HG03135 (cell line): ENCODE data around the gene THOP1.

ENCODE experiments used
- ATAC-seq: cut with Tn5 transposase; IDR thresholded peaks from one replicate; pipeline ENCODE4 v1.9.1; 2021; ENCODE audit warnings: mild to moderate bottlenecking, moderate library complexity; ENCODE audit not compliant: unreplicated experiment

The THOP1 gene

DNA sequence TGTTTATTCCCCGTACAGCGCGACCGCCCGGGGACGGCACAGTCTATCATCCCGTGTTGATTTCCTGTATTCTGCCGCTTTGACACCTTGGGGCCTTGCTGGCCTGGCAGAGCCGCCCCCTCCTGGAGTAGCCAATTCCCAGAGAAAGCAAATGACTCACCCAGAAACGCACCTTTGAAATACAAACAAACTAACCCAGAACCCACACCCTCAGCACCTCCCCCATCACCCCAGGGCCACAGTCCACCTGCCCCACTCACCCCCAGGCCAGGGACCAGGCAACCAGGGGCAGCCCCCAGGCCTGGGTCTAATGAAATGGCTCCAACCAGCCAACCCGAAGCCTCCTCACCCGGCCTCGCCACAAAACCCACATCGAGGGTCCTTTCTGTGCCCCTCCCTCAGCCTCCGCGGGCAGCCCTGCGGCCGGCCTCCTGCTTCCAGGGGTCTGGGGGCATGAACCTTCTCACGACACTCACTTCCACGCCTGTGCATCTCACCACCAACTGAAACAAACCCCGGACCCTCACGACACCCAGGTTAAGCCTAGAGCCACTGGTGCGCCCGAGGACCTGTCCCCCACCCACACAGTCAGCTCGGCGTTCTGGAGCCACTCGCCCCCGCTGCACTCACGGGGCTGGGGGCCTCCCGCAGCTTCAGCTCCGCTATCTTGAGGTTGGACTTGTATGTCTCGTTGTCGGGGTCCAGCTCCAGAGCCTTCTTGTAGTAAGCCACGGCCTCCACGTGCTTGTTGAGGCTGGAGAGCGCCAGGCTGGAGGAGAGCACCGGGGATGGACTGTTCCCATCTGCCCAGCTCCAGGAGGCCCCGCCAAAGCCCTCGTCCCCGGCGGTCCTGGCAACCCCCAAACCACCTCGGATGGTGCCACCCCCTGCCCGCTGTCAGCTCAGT lies 23.2 kb upstream of the THOP1 start:
- ATAC-seq, result no peak

DNA sequence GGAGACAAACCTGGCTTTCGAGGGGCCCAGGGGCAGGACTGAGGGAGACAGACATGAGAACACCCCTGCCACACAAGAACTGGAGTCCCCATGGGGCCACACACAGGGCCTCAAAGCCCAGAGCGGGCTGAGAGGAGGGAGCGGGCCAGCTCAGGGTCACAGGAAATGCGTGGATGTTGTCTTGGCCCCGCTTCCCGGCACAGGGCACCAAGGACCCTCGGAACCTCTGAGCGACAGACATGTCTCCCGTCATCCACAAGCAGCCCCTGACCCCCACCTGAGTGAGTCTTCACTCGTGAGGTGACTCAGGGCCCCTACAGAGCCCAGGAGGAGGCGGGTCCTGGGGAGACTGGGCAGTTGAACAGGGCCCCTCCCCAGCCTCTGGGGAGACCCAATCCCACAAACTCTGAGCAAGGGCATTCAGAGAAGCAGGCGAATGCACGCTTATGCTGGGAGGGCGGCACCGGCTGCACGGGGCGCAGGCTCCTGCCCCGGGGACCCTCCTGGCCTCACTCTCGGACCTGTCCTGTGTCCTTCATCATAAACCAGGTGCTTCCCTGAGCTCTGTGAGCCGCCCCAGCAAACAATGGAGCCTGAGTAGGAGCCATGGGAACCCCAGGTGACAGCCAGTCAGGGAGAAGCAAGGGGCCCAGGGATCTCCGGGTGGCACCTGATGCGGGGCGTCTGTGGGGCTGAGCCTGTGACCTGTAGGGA lies 22.4 kb upstream of the THOP1 start:
- no peak for ATAC-seq

DNA sequence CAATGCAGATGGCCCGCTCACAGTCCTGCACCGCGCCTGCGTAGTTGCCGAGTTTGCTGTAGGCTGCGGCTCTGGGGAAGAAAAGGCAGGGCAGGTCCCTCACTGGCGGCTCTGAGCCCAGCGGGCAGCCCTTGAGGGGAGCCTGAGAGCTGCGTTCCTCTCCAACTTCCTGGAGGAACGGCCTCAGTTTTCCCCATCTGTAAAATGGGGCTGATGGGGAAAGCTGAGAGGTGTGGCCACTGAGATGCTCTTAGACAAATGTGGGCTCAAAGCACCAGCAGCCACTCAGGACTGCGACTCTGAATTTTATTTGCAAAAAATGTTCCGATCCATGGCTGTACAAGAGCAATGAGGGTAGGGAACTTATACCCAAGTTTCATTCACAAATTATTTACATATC lies 21.6 kb upstream of the THOP1 start:
- ATAC-seq, result no peak

DNA sequence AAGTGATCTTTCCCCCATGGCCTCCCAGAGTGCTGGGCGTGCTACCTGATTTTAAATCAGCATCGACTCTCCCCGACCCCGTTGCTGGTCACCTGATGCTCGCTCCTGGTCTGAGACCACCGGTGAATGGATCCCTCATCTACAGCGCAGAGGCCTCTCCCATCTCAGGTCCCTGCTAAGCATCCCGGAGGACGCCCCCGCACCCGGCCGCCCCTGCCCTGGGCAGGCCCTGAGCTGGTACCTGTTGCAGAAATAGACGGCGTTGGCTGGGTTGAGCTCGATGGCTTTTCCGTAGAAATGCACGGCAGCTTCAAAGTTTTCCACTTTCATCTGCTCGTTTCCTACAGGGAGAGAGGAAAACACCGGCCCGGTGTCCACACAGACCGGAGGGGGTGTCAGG lies 20.4 kb upstream of the THOP1 start:
- no peak for ATAC-seq

DNA sequence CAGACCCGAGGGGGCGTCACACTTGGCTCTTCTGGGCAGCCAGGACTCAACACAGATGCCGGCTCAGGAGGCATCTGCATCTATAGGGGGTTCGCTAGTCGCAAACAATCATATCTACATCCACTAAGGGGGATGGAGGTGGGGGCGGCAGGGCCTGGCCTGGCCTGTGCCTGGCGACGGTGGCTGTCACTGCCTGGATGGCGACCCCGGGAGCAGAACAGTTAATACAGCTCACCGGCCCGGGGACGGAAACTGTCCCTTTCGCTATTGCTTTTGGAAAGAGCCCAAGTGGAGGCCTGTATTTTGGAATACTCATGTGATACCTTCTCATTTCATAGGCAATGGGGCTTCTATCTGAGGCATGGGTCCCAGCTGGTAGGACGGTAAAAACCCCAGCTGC lies 19.9 kb upstream of the THOP1 start:
- no peak for ATAC-seq

DNA sequence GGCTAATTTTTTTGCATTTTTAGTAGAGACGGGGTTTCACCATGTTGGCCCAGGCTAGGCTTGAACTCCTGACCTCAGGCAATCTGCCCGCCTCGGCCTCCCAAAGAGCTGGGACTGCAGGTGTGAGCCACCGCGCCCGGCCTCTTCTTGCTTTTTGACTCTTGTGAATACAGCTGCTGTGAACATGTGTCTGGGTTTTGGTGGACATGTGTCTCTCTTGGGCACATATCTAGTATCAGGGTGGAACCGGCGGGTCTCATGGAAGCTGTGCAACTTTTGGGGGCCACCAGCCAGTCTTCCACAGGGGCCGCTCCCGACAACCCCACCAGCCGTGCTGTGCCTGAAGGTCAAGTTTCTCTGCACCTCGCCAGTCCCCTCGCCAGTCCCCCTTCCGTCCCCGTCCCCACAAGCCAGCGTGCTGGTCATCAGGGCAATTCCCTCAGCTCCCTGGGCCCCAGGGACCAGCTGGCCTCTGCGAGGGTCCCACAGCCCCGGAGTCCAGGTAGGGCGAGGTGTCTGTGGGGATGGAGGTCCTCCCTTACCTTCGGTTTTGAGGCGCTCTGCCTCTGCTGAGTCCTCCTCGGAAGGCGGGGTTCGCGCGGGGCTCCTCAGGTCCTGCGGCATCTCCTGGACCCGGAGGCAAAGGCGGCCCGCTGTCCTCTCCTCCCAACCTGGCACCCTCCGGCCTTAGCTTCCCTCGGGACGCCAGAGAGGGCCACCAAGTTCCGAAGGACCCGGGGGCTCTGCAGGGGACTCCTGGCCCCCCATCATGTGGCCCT lies 18.5 kb upstream of the THOP1 start:
- no peak for ATAC-seq

DNA sequence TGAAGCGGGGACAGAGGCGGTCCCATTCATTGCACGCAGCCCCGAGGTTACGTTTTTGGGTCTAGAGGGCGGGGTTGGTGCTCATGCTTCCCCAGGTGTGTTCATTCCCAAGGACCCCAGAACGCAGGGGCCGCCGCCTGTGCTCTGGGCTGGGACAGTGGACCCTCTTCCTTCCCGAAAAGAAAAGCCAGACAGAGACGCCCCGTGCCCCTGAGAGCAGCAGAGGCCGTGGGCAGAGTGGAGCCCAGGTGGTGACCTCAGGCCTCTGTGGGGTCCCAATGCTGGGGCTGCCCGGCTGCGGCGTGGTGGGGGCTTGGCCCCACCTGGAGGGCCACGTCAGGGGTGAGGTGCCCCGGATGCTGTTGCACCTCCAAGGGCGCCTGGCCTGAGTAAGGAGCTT lies 17.6 kb upstream of the THOP1 start:
- ATAC-seq, result no peak

DNA sequence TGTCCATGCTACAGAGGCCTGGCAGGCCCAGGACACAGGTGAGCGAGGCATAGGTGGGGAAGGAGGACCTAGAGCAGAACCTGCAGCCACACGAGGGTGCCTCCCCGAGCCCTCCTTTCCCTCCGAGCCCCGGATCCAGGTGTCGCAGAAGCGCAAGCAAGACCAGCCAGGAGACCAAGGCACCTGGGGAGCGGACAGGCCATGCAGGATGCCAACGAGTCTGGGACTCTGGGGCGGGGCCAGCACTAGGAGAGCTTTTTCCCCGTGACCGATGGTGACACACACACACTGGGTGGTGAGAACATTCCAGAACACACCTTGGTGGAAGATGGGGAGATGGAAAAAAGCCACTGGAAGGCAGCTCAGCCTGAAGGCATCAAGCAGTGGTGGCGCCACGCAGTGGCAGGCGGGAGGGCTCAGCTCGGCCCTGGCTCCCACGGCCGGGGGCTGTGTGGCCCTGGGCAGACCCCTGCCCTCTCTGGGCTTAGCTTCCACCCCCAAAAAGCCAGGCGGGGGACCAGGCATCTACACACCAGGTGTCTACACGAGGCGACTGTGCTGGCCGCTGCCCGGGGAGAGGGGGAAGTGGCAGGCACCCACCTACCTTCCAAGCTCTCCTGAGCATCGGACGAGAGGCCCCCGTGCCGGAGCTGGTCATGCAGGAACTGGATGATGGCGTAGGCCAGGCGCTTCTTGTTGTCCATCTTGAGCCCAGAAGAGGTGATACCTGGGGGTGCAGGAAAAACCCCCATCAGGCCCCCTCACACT lies 16.8 kb upstream of the THOP1 start:
- ATAC-seq, result no peak

DNA sequence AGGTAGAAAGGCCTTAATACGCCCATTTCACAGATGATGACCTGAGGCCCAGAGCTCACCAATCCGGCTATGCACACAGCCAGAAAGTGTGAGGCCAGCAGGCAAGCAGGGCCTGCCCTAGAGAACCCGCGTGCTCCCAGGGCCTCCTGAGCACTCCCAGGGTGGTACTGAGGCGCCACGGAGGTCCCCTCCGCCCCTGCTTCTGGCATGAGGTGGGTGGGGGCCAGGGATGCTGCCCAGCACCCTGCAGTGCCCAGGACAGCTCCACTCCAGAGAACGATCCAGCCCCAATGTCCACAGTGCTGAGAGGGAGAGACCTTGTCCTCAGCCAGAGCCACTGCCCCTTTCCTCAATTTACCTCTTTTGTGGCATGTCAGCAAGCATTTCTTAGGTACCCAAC lies 16.1 kb upstream of the THOP1 start:
- no peak for ATAC-seq

DNA sequence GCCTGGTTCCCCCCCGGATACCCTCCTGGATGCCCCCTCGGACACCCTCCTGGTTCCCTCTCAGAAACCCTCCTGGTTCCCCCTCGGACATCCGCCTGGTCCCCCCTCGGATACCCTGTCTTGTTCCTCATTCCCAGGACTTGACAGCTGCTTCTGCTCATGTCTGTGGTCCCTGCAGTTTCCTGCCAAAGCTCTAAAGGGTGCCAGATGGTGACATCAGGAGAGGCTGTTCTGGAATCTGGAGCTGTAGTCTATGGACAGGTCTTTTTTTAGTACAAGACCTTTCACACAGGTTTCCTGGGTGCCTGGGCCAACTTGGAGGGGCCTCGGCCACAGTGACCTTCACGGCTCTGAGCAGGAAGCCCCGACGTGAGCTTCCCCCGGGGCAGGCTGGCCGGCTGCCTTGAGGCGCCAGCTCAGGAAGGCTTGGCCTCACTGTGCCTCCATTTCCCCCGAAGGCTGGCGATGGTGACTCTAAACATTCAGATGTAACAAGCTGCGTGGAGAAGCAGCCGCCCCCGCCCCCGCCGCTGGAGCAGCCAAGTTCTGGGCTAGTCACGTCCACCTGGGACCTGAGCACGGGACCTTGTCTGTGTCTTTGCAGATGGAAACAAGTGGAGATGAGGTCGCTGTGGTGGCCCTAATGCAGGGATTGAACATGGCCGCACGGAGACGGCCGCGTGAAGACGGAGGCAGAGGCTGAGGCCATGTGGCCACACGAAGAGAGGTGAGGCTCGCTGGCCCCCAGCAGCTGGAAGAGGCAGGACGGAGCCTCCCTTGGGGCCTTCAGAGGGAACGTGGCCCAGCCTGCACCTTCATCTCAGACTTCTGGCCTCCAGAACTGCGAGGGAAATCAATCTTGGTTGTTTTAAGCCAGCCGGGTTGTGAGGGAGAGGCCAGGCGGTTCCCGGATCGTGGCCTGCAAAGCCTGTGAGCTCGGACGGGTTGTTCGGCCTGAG lies 15.0 kb upstream of the THOP1 start:
- no peak for ATAC-seq

DNA sequence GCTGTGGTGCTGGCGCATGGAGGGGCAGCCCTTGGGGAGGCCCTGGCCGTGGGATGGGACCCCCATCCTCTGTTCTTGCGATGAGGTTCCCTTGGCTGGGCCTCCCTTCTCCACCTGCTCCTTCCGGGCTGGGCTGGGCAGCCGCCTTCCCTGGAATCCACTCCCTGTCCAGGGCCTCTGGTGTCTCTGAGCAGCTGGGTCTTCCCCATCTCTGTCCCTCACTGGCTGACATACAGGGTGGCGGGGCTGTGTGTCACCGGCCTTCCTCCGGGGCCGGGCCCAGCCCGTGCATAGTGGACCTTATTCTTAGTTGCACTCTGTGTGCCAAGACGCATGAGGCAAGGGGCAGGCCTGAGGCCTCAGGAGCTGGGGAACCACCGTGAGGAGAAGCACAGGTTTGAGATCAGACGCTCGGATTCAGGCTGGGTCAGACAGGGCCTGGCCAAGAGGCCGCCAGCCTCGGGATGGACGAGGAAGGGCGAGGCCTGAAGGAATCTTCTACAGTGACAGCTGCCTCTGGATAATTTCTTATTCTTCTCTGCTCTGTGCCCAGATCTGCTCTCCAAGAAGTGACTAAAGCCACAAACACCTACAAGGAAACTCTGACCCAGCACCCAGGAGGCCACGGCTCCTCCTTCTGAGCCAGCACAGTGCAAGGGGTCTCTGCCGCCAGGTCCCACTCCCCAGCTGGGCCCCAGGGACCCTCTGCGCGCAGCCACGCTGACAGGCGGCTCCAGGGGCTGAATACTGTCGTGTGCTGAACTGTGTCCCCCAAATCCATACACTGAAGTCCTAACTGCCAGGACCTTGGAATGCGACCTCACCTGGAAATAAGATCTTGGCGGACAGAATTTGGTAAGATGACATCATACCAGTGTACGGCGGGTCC lies 13.3 kb upstream of the THOP1 start:
- no peak for ATAC-seq

DNA sequence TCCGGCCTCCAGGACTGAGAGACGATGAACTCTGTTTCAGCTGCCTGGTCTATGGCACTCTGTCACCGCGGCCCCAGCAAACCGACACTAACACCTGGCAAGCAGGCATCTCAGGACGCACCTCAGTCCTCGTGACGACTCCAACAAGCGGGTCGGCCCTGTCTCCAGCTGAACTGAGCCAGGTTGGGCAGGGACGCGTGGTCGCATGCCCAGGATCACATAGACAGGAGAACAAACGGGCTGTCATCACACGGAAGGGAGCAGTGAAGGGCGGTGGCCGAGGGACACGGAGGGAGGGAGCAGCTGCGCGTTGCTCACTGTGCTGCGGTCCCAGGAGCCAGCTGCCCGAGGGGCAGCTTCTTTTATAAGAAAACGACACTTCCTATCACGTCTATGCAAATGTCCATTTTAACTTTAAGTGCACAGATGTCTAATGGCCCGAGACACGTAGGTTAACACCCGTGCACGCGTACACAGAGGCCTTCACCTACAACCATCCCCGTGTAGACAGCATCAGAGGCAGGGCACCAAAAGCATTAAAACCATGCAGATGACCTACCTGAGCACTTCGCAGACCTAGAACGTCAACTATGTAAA lies 11.1 kb upstream of the THOP1 start:
- ATAC-seq, result no peak

DNA sequence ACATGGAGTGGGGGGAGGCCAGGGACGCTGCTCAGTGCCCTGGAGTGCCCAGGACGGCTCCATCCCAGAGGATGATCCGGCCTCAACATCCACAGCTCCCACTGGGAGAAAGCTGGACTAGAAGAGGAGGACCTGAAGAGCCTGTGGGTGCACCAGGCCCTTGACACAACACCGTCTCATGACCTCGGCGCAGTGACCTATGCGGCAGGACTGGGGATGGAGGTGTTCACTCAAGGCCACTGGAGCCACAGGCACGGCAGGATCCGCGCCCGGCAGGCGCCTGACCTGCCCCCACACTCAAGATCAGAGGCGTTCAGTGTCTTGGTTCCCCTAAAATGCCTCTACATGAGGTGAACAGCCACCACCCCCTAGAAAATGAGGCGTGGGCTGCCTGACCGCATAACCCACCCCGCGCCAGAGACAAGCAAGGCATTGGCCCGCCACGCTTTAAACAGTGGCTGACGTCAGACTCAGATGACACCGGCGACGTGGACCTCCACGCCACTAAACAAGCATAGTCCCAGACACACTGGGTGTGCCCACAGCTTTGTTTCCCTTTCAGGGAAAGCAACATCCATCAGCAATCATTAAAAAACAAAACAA lies 10.2 kb upstream of the THOP1 start:
- ATAC-seq, result no peak

DNA sequence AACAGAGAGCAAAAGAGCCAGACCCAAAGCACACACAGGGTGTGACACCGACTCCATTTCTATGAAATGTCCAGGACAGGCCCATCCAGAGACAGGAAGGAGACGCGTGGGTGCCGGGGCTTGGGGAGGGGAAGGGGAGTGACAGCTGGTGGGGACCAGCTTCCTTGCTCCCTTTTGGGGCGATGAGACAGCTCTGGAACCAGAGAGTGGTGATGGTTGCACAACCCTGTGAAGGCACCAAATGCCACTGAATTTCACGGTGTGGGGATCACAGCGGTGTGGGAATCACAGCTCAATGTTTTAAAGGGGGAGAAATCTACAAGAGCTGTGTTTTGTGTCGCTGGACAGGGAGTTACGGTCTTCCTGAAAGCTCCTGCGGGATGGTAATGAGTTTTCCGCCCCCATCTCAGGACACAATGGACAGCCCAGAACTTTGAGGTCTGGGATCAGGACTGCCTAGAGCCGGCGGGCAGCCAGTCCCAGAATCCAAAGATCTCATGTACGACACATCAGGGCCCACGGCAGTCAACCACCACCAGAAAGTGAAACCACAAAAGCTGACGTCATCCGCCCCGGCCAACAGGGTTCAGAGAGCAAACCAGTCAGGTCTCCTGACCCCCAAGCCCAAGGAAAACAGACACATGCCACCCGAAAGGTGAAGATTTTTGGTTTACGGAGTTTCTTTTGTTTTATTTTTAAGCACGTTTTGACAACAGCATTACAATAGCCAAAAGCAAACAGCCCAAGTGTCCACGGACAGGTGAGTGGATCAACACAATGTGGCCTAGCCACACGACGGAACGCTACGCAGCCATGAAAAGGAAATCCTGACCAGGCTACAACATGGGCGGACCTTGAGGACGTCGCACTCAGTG lies 9.5 kb upstream of the THOP1 start:
- ATAC-seq, result no peak

DNA sequence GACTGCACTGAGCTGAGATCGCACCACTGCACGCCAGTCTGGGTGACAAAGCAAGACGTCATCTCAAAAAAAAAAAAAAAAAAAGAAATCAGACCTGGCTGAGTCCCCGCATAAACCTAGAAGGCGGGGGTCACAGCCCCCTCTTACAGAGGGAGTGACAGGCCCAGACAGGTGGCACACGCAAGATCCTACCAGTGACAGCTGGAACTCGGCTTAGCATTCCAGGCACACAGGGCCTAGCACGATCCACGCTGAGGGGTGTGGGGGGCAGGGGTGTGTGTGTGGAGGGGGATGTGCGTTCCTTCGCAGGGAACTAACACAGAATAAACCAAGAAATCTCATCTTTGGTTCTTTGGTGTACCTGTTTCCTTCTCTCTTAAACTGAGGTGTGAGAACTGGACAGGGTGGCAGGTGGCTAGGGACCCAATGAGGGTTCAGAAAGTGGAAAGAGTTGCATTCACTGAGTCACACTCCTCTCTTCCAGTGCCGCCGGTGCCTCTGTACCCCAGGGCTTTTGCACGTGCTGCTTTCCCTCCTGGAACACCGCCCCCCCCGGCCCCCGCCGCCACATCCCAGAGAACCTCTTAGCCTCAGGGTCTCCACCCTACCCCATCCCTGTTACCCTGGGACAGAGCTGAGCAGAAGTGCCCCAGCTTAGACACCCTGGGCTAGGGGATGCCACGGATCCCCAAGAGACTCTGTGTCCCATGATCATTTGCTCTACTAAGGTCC lies 7.2 kb upstream of the THOP1 start:
- ATAC-seq, result no peak

DNA sequence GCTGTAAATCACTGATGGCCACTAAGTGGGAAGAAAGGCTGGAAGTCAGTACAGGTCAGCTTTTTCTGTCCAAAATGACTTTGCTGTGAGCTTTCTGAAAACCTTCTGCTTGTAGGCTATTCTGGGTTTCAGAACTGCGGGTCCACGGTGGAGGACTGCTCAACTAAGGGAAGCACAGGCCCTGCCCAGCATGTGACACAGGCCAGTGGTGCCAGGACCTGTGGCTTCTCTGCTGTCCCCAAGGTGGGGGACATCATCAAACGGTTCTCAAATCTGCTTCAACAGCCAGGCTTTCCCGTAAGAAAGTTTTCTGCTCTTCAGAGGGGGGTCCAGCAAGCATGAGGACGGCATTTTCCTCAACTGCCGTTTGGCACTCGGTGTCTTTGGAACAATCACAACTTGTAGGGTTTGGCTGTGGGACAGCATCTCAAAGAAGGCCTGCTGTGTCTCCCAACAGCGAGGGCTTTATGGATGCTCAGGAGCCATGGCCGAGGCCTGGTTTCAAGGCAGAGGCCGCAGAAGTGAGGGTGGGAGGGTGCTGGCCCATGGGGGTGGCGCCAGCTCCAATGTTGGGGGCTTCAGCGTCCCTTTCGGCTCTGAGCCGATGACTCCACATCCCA lies 6.1 kb upstream of the THOP1 start:
- no peak for ATAC-seq
